ENCODE results near the gene LY86. TPM values are rescaled to one million over a fixed set of nuclear protein-coding genes. Genes with fewer than 3 reads are reported as not detected.

The LY86 gene
- total RNA-seq, 2 experiments from 2014 or later = 1.8 to 2.0 TPM

GRCh38 chr6:6557504-6557839, 31.0 kb upstream of the LY86 start:
- no peak for DNase-seq
- Mint-ChIP-seq H3K36me3 (ENCODE audit: low read depth) (peaks cover 2% of the 10 kb centered on the region), H3K4me1 (ENCODE audit: low read depth) (peaks cover 48% of the 10 kb centered on the region), H3K27me3 (ENCODE audit: low read depth) (no peaks in the 10 kb centered on the region), H3K4me3 (no peak overlapping the region), H3K27ac (no peak overlapping the region), H3K9me3 (no peaks in the 10 kb centered on the region)
- CTCF ChIA-PET = interaction anchor here (0.8 to 3.8 kb wide), 6 partner anchors 11 to 91 kb away, joined by 3 to 22 read pairs (median 3); no protein-coding TSS in a partner anchor
- intact Hi-C loops (cut with micrococcal nuclease) = loop anchor here (1.0 to 5.0 kb wide), 3 partner anchors 120 to 686 kb away; no protein-coding TSS in a partner anchor

GRCh38 chr6:6557886-6558285, 30.6 kb upstream of the LY86 start:
- Mint-ChIP-seq H3K4me1 (ENCODE audit: low read depth) (peaks cover 51% of the 10 kb centered on the region), H3K36me3 (ENCODE audit: low read depth) (peaks cover 2% of the 10 kb centered on the region), H3K4me3 (no peak overlapping the region), H3K27ac (peak overlapping the region; percentile 47), H3K27me3 (ENCODE audit: low read depth) (no peaks in the 10 kb centered on the region), H3K9me3 (no peaks in the 10 kb centered on the region)
- CTCF ChIA-PET = interaction anchor here (0.8 to 3.8 kb wide), 9 partner anchors 11 to 119 kb away, joined by 3 to 22 read pairs (median 3); no protein-coding TSS in a partner anchor
- intact Hi-C loops (cut with micrococcal nuclease) = loop anchor here (1.0 to 5.0 kb wide), 3 partner anchors 119 to 685 kb away; no protein-coding TSS in a partner anchor
- DNase-seq = no peak

- H3K27ac Mint-ChIP-seq = peak overlapping the region; percentile 71
- peaks cover 6% of the 10 kb centered on the region for H3K36me3 Mint-ChIP-seq (ENCODE audit: low read depth)
- H3K4me1 Mint-ChIP-seq (ENCODE audit: low read depth) = peaks cover 66% of the 10 kb centered on the region
- H3K4me3 Mint-ChIP-seq = no peak overlapping the region
- peak; percentile 61 for DNase-seq
- CTCF ChIA-PET = interaction anchor here (0.6 kb wide), 1 partner anchor 180 kb away, joined by 3 read pairs; no protein-coding TSS in a partner anchor
- peaks cover 11% of the 10 kb centered on the region for H3K9me3 Mint-ChIP-seq
- H3K27me3 Mint-ChIP-seq (ENCODE audit: low read depth) = no peaks in the 10 kb centered on the region
- intact Hi-C loops (cut with micrococcal nuclease) = loop anchor here (1.0 to 5.0 kb wide), 5 partner anchors 24 to 252 kb away; no protein-coding TSS in a partner anchor
Observed at GRCh38 chr6:6559994-6560570, 28.4 kb upstream of the LY86 start.

GRCh38 chr6:6560909-6561308, 27.6 kb upstream of the LY86 start:
- Mint-ChIP-seq H3K27me3 (ENCODE audit: low read depth) (no peaks in the 10 kb centered on the region), H3K27ac (no peak overlapping the region), H3K36me3 (ENCODE audit: low read depth) (peaks cover 6% of the 10 kb centered on the region), H3K4me1 (ENCODE audit: low read depth) (peaks cover 67% of the 10 kb centered on the region), H3K4me3 (no peak overlapping the region), H3K9me3 (peaks cover 11% of the 10 kb centered on the region)
- intact Hi-C loops (cut with micrococcal nuclease) = loop anchor here (1.0 to 2.0 kb wide), 4 partner anchors 23 to 95 kb away; no protein-coding TSS in a partner anchor
- DNase-seq = no peak
- CTCF ChIA-PET = no interaction called here

GRCh38 chr6:6564154-6564553, 24.4 kb upstream of the LY86 start:
- intact Hi-C loops (cut with micrococcal nuclease) = loop anchor here (1.0 kb wide), 1 partner anchor 92 kb away; no protein-coding TSS in a partner anchor
- peaks cover 11% of the 10 kb centered on the region for H3K9me3 Mint-ChIP-seq
- CTCF ChIA-PET = no interaction called here
- DNase-seq = peak; percentile 67
- H3K4me1 Mint-ChIP-seq (ENCODE audit: low read depth) = peaks cover 46% of the 10 kb centered on the region
- peaks cover 6% of the 10 kb centered on the region for H3K36me3 Mint-ChIP-seq (ENCODE audit: low read depth)
- H3K4me3 Mint-ChIP-seq = no peak overlapping the region
- H3K27me3 Mint-ChIP-seq (ENCODE audit: low read depth) = no peaks in the 10 kb centered on the region
- H3K27ac Mint-ChIP-seq = peak overlapping the region; percentile 67

DNA sequence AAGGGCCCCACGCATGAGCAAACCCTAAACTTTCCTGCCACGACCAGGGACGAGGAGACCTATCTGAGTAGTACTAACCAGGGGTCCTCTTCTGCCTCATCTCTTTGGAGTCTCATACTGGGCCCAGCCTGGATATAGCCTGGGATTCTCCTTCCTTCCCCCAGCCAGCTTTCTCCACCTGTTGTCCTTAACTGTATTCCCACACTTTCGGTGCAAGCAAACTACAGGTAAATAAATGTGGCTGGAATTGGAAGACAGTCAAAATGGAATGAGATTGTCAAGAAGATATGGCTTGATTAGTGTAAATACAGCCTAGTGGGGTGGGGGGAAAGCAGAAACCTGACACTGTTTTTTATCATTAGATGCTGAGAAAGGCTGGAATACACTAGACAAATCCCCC, 23.5 kb upstream of the LY86 start:
- H3K27me3 Mint-ChIP-seq (ENCODE audit: low read depth) = no peaks in the 10 kb centered on the region
- peaks cover 38% of the 10 kb centered on the region for H3K4me1 Mint-ChIP-seq (ENCODE audit: low read depth)
- CTCF ChIA-PET = no interaction called here
- H3K36me3 Mint-ChIP-seq (ENCODE audit: low read depth) = peaks cover 6% of the 10 kb centered on the region
- no peak overlapping the region for H3K4me3 Mint-ChIP-seq
- H3K9me3 Mint-ChIP-seq = peaks cover 11% of the 10 kb centered on the region
- no peak overlapping the region for H3K27ac Mint-ChIP-seq
- DNase-seq = no peak
- intact Hi-C loops (cut with micrococcal nuclease) = no loop called here

GRCh38 chr6:6565488-6565887, 23.0 kb upstream of the LY86 start:
- intact Hi-C loops (cut with micrococcal nuclease) = no loop called here

GRCh38 chr6:6566766-6567165, 21.8 kb upstream of the LY86 start:
- H3K4me3 Mint-ChIP-seq = no peak overlapping the region
- no peak overlapping the region for H3K27ac Mint-ChIP-seq
- CTCF ChIA-PET = no interaction called here
- peaks cover 24% of the 10 kb centered on the region for H3K4me1 Mint-ChIP-seq (ENCODE audit: low read depth)
- peaks cover 6% of the 10 kb centered on the region for H3K36me3 Mint-ChIP-seq (ENCODE audit: low read depth)
- intact Hi-C loops (cut with micrococcal nuclease) = no loop called here
- H3K9me3 Mint-ChIP-seq = peaks cover 13% of the 10 kb centered on the region
- DNase-seq = no peak
- no peaks in the 10 kb centered on the region for H3K27me3 Mint-ChIP-seq (ENCODE audit: low read depth)

More at GRCh38 chr6:6565488-6565887, 23.0 kb upstream of the LY86 start:
- H3K9me3 Mint-ChIP-seq = peaks cover 12% of the 10 kb centered on the region
- CTCF ChIA-PET = no interaction called here
- H3K27ac Mint-ChIP-seq = no peak overlapping the region
- no peak overlapping the region for H3K4me3 Mint-ChIP-seq
- peaks cover 6% of the 10 kb centered on the region for H3K36me3 Mint-ChIP-seq (ENCODE audit: low read depth)
- DNase-seq = no peak
- peaks cover 34% of the 10 kb centered on the region for H3K4me1 Mint-ChIP-seq (ENCODE audit: low read depth)
- no peaks in the 10 kb centered on the region for H3K27me3 Mint-ChIP-seq (ENCODE audit: low read depth)

DNA sequence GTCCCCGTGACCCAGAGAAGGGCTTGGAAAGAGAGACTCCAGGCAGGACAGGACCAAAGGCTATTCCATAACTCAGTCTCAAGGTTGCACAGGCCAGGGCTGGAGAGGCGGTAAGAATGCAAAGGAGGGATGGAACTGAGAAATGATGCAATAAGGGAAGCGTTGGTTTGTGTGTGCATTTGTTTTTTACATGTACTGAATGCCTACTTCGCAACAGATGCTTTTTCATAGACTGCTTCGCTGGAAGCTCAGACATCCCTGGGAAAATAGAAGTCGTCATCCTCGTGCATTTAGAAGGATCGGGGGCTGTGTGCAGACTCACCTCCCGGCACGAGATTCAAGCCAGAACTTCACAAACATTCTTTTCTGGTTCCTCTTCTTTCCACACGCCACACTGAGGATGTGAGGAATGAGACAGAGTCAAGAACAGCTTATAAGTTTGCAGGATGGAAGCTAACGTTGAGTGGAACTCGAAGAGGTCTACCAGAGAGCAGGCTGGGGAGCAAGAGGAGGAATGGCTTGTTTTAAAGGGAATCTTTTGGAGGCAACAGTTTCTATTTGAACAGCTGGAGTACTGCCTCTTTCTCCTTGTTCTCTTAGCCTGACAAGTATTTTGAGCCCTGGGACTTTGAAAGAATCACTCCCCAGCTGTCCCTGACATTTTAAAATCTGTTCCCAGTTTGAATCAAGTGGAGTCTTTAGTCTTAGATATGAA, 19.3 kb upstream of the LY86 start:
- H3K4me3 Mint-ChIP-seq = no peak overlapping the region
- no peaks in the 10 kb centered on the region for H3K27me3 Mint-ChIP-seq (ENCODE audit: low read depth)
- no peak overlapping the region for H3K27ac Mint-ChIP-seq
- H3K9me3 Mint-ChIP-seq = peaks cover 13% of the 10 kb centered on the region
- H3K4me1 Mint-ChIP-seq (ENCODE audit: low read depth) = peaks cover 8% of the 10 kb centered on the region
- no peak for DNase-seq
- CTCF ChIA-PET = interaction anchor here (2.5 kb wide), 1 partner anchor 13 kb away, joined by 7 read pairs; no protein-coding TSS in a partner anchor
- intact Hi-C loops (cut with micrococcal nuclease) = no loop called here
- H3K36me3 Mint-ChIP-seq (ENCODE audit: low read depth) = no peaks in the 10 kb centered on the region

DNA sequence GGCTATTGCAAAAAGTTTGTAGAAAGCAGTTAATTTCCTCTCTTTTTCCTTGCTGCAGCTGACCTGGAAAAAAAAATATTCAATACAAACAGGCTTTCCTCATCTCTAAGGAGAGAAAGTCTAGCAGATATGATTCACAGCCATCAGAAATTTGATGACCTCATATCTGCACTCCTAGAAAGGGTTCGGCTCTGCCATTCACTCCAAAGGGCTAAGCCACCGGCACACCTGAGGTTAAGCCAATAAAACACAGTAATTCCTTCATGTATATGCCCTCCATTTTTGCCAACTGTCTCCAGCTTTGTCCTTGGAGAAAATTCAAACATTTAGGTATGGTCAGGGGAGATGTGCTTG, 18.7 kb upstream of the LY86 start:
- H3K36me3 Mint-ChIP-seq (ENCODE audit: low read depth) = no peaks in the 10 kb centered on the region
- H3K27ac Mint-ChIP-seq = no peak overlapping the region
- CTCF ChIA-PET = interaction anchor here (2.5 kb wide), 1 partner anchor 14 kb away, joined by 7 read pairs; no protein-coding TSS in a partner anchor

GRCh38 chr6:6570929-6571671, 17.4 kb upstream of the LY86 start:
- Mint-ChIP-seq H3K9me3 (peaks cover 9% of the 10 kb centered on the region), H3K4me3 (no peak overlapping the region), H3K36me3 (ENCODE audit: low read depth) (no peaks in the 10 kb centered on the region), H3K4me1 (ENCODE audit: low read depth) (no peaks in the 10 kb centered on the region), H3K27me3 (ENCODE audit: low read depth) (no peaks in the 10 kb centered on the region), H3K27ac (no peak overlapping the region)
- intact Hi-C loops (cut with micrococcal nuclease) = no loop called here
- DNase-seq = no peak
- CTCF ChIA-PET = no interaction called here

More for the DNA sequence above, 18.7 kb upstream of the LY86 start:
- intact Hi-C loops (cut with micrococcal nuclease) = no loop called here
- peaks cover 9% of the 10 kb centered on the region for H3K9me3 Mint-ChIP-seq
- no peak overlapping the region for H3K4me3 Mint-ChIP-seq
- no peaks in the 10 kb centered on the region for H3K27me3 Mint-ChIP-seq (ENCODE audit: low read depth)
- no peak for DNase-seq
- H3K4me1 Mint-ChIP-seq (ENCODE audit: low read depth) = peaks cover 2% of the 10 kb centered on the region

GRCh38 chr6:6575143-6575542, 13.4 kb upstream of the LY86 start:
- no peak for DNase-seq
- Mint-ChIP-seq H3K27ac (no peak overlapping the region), H3K9me3 (peaks cover 17% of the 10 kb centered on the region), H3K4me1 (ENCODE audit: low read depth) (peaks cover 10% of the 10 kb centered on the region), H3K27me3 (ENCODE audit: low read depth) (no peaks in the 10 kb centered on the region), H3K36me3 (ENCODE audit: low read depth) (peaks cover 5% of the 10 kb centered on the region), H3K4me3 (no peak overlapping the region)
- intact Hi-C loops (cut with micrococcal nuclease) = no loop called here
- CTCF ChIA-PET = no interaction called here

Measured in activated naive CD4-positive, alpha-beta T cell treated with anti-CD3 and anti-CD28 coated beads for 36 hours (primary cell).